OCI-LY7 (cell line): ENCODE data around the gene EIF5B. TPM values are rescaled to one million over a fixed set of nuclear protein-coding genes. Genes with fewer than 3 reads are reported as not detected.

Experiments used
- BruUV-seq: library from RNA; stranded (reverse); fragments of 400-500 nt; replicated peaks from 2 replicates; lab custom pipeline; 2021; lab: Mats Ljungman, UMichigan
- CTCF ChIA-PET: fragments of 300-600 bp; sonication (Branson Sonifier 250); formaldehyde crosslinking; loops from one replicate; lab custom pipeline; 2022; ENCODE audit warnings: antibody characterized with exemption; ENCODE audit not compliant: unreplicated experiment; lab: Charles Lee
- POLR2A ChIA-PET: fragments of 300-600 bp; sonication (Branson Sonifier 250); formaldehyde crosslinking; loops from one replicate; lab custom pipeline; 2022; ENCODE audit warnings: antibody characterized with exemption; lab: Charles Lee
- DNase-seq: peaks from one replicate; pipeline ENCODE4 v3.0.0-alpha.2; 2015; ENCODE audit warnings: low spot score
- H2AFZ ChIP-seq: fragments of 200-600 bp; sonication (generic), shearing (Covaris generic); 2 replicates; pipeline ENCODE4 v1.6.1; 2014; ENCODE audit warnings: mild to moderate bottlenecking, antibody characterized with exemption, low read length, moderate library complexity
- H3K27ac ChIP-seq: fragments of 200-600 bp; sonication (generic); 2 replicates; pipeline ENCODE4 v1.5.1; 2014; ENCODE audit warnings: mixed run types, low read depth, mild to moderate bottlenecking, moderate library complexity, low read length, inconsistent platforms; ENCODE audit not compliant: poor library complexity, severe bottlenecking
- H3K36me3 ChIP-seq: fragments of 200-600 bp; sonication (generic); 2 replicates; pipeline ENCODE4 v1.6.1; 2014; ENCODE audit warnings: mild to moderate bottlenecking, antibody characterized with exemption, low read length, moderate library complexity, mixed read lengths; ENCODE audit not compliant: insufficient read depth
- H3K4me1 ChIP-seq: fragments of 200-600 bp; sonication (generic); 2 replicates; pipeline ENCODE4 v1.5.1; 2014; ENCODE audit warnings: mild to moderate bottlenecking, low read length; ENCODE audit not compliant: insufficient read depth, poor library complexity, severe bottlenecking
- H3K4me2 ChIP-seq: fragments of 200-600 bp; sonication (generic); 2 replicates; pipeline ENCODE4 v1.6.1; 2014; ENCODE audit warnings: mild to moderate bottlenecking, low read length
- H3K4me3 ChIP-seq: fragments of 200-600 bp; sonication (generic); 2 replicates; pipeline ENCODE4 v1.5.1; 2014; ENCODE audit warnings: mild to moderate bottlenecking, low read depth, low read length; ENCODE audit not compliant: poor library complexity, severe bottlenecking
- H3K79me2 ChIP-seq: fragments of 200-600 bp; sonication (generic); 2 replicates; pipeline ENCODE4 v1.6.1; 2016; ENCODE audit warnings: low read depth, mild to moderate bottlenecking, low read length, moderate library complexity, mixed read lengths; ENCODE audit not compliant: insufficient read depth
- H3K9me2 ChIP-seq: fragments of 200-600 bp; sonication (generic); 2 replicates; pipeline ENCODE4 v1.6.1; 2016; ENCODE audit warnings: mild to moderate bottlenecking, low read length, mixed read lengths; ENCODE audit not compliant: insufficient read depth
- H3K9me3 ChIP-seq: fragments of 200-600 bp; sonication (generic); 2 replicates; pipeline ENCODE4 v1.6.1; 2014; ENCODE audit warnings: mild to moderate bottlenecking, mixed run types, low read length, mixed read lengths
- H4K20me1 ChIP-seq: fragments of 200-600 bp; sonication (generic); 2 replicates; pipeline ENCODE4 v1.6.1; 2014; ENCODE audit warnings: mild to moderate bottlenecking, antibody characterized with exemption, low read length, moderate library complexity, mixed read lengths; ENCODE audit not compliant: insufficient read depth
- EZH2phosphoT487 ChIP-seq: fragments of 200-600 bp; sonication (generic); IDR thresholded peaks from 2 replicates; pipeline ENCODE4 v1.6.1; 2018; ENCODE audit warnings: low read depth, borderline replicate concordance, mild to moderate bottlenecking, mixed run types, antibody characterized with exemption, low read length, moderate library complexity, mixed read lengths
- intact Hi-C: fragments of 100-400 bp; cut with micrococcal nuclease; formaldehyde crosslinking; loops from one replicate; pipeline ENCODE4 v1.10.0; 2022; ENCODE audit not compliant: unreplicated experiment
- total RNA-seq, 2 experiments: library from RNA; depleted of rRNA in 1 of 2; stranded (reverse); fragments of >200 nt in 1 of 2; shearing (Covaris generic) in 1 of 2; gene quantifications; 2 replicates each; pipeline ENCODE4 v1.2.3, GENCODE V29; 2014 to 2022
- TF ChIP-seq, protein P1 (sequence below): fragments of 200-600 bp; sonication (generic); conservative IDR thresholded peaks from 2 replicates; pipeline ENCODE4 v1.5.1; 2014; ENCODE audit warnings: mild to moderate bottlenecking, antibody characterized with exemption, low read length, moderate library complexity, mixed read lengths

EIF5B gene
- total RNA-seq, 2 experiments from 2014 or later = 28.7 to 53.1 TPM

DNA sequence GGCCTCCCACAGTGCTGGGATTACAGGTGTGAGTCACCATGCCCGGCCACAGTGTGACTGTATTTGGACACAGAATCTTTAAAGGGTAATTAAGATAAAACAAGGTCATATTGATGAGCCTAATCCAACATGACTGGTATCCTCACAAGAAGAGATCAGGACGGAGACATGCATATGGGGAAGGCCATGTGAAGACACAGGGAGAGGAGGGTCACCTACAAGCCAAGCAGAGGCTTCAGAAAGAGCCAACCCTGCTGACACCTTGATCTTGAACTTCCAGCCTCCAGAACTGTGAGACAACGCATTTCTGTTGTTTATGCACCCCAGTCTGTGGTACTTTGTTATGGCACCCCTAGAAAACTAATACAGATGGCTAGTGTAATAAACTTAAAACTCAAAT lies 80.2 kb downstream of the EIF5B start:
- H3K4me2 ChIP-seq = no peak overlapping the region
- no peak for DNase-seq
- H3K36me3 ChIP-seq = peaks cover 97% of the 10 kb centered on the region
- no peaks in the 10 kb centered on the region for H3K9me2 ChIP-seq
- no peaks in the 10 kb centered on the region for H3K79me2 ChIP-seq
- intact Hi-C loops = no loop called here
- H3K4me3 ChIP-seq = no peak overlapping the region
- no peak overlapping the region for H2AFZ ChIP-seq
- TF ChIP-seq EZH2phosphoT487 = no peak
- H3K4me1 ChIP-seq = no peaks in the 10 kb centered on the region
- no peaks in the 10 kb centered on the region for H3K9me3 ChIP-seq
- no peak overlapping the region for H3K27ac ChIP-seq
- ChIA-PET POLR2A (no interaction called here), CTCF (no interaction called here)
- BruUV-seq = no TSS peak
- no peaks in the 10 kb centered on the region for H4K20me1 ChIP-seq

GRCh38 chr2:99420031-99420430 lies 82.8 kb downstream of the EIF5B start:
- Histone ChIP-seq H4K20me1 (no peaks in the 10 kb centered on the region), H3K4me2 (no peak overlapping the region), H3K4me3 (no peak overlapping the region), H3K27ac (no peak overlapping the region), H3K4me1 (no peaks in the 10 kb centered on the region), H3K9me2 (no peaks in the 10 kb centered on the region), H3K36me3 (peaks cover 94% of the 10 kb centered on the region), H3K79me2 (no peaks in the 10 kb centered on the region), H3K9me3 (no peaks in the 10 kb centered on the region), H2AFZ (no peak overlapping the region)
- ChIA-PET CTCF (interaction anchor here (0.5 kb wide), 1 partner anchor 29 kb away, joined by 6 read pairs; no protein-coding TSS in a partner anchor), POLR2A (interaction anchor here (1.0 kb wide), 1 partner anchor 15 kb away, joined by 3 read pairs; no protein-coding TSS in a partner anchor)
- BruUV-seq = no TSS peak
- intact Hi-C loops = no loop called here
- no peak for DNase-seq
- TF ChIP-seq EZH2phosphoT487 = no peak
- TF ChIP-seq, protein P1, sequence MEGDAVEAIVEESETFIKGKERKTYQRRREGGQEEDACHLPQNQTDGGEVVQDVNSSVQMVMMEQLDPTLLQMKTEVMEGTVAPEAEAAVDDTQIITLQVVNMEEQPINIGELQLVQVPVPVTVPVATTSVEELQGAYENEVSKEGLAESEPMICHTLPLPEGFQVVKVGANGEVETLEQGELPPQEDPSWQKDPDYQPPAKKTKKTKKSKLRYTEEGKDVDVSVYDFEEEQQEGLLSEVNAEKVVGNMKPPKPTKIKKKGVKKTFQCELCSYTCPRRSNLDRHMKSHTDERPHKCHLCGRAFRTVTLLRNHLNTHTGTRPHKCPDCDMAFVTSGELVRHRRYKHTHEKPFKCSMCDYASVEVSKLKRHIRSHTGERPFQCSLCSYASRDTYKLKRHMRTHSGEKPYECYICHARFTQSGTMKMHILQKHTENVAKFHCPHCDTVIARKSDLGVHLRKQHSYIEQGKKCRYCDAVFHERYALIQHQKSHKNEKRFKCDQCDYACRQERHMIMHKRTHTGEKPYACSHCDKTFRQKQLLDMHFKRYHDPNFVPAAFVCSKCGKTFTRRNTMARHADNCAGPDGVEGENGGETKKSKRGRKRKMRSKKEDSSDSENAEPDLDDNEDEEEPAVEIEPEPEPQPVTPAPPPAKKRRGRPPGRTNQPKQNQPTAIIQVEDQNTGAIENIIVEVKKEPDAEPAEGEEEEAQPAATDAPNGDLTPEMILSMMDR = no peak

DNA sequence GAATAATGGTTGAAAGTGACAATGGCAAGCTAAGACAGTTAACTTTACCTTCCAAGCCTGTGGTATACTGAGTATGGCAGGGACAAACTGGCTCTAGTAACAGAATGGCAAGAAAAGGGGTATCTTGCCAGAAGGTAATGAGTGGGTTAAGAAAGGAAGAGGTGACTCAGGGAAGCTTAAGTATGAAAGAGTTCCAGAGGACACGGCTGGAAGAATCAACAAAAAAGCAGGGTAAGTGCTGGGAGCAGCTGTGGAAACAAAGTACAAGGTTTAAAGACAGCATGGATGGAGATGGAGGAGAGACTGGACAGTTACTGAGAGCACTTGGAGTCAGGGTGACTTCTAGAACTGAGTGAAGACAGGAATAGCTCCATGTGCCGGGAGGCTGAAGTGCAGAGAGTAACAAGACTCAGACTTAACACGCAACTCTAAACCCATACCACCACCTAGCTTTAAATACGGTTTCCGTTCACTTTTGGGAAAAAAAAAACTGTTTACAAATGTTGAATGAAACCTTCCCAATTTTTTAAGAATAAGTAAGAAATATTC lies 83.6 kb downstream of the EIF5B start:
- no TSS peak for BruUV-seq
- H3K9me2 ChIP-seq = no peaks in the 10 kb centered on the region
- H2AFZ ChIP-seq = no peak overlapping the region
- intact Hi-C loops = no loop called here
- ChIA-PET CTCF (no interaction called here), POLR2A (interaction anchor here (1.0 kb wide), 1 partner anchor 14 kb away, joined by 3 read pairs; no protein-coding TSS in a partner anchor)
- no peak overlapping the region for H3K27ac ChIP-seq
- H3K4me1 ChIP-seq = no peaks in the 10 kb centered on the region
- H3K79me2 ChIP-seq = no peaks in the 10 kb centered on the region
- no peaks in the 10 kb centered on the region for H4K20me1 ChIP-seq
- no peaks in the 10 kb centered on the region for H3K9me3 ChIP-seq
- no peak overlapping the region for H3K4me3 ChIP-seq
- TF ChIP-seq EZH2phosphoT487 = no peak
- TF ChIP-seq, protein P1 = no peak
- H3K36me3 ChIP-seq = peaks cover 94% of the 10 kb centered on the region
- no peak for DNase-seq
- no peak overlapping the region for H3K4me2 ChIP-seq
